GM18873 (cell line): ENCODE measurements around the gene AP5B1.
A peak's percentile ranks its signal among the peaks of the same experiment; 100 is the strongest.

Experiments
- ATAC-seq: cut with Tn5 transposase; IDR thresholded peaks from one replicate; pipeline ENCODE4 v1.9.1; 2021; ENCODE audit warnings: mild to moderate bottlenecking, moderate library complexity, moderate number of reproducible peaks; ENCODE audit not compliant: unreplicated experiment, low FRiP score

Gene AP5B1

GRCh38 chr11:65801153-65801987, 20.6 kb upstream of the AP5B1 start:
- no peak for ATAC-seq

DNA sequence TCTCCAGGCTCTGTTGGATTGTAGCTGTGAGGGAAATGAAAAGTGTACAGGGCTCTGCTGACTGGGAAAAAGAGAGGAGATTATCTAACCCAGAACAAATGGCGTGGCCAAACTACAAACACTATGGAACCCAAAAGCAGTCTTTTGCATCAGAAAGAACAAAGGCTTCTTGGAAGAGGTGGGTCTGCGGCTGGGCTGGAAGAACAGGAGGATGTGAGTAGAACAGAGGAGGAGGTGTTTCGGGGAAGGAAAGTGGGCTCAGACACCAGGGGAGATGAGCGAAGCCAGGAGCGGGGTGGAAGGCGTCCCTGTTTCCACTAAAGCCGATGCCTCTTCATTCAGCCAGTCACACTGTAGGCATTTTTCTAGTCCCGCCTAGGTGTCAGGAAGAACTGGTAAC, 18.1 kb upstream of the AP5B1 start:
- no peak for ATAC-seq

- ATAC-seq: no peak
These were observed 16.9 kb upstream of the AP5B1 start for GRCh38 chr11:65797711-65798110.

GRCh38 chr11:65796726-65797601, 16.2 kb upstream of the AP5B1 start:
- no peak for ATAC-seq

GRCh38 chr11:65794570-65795510, 14.1 kb upstream of the AP5B1 start:
- ATAC-seq: no peak

DNA sequence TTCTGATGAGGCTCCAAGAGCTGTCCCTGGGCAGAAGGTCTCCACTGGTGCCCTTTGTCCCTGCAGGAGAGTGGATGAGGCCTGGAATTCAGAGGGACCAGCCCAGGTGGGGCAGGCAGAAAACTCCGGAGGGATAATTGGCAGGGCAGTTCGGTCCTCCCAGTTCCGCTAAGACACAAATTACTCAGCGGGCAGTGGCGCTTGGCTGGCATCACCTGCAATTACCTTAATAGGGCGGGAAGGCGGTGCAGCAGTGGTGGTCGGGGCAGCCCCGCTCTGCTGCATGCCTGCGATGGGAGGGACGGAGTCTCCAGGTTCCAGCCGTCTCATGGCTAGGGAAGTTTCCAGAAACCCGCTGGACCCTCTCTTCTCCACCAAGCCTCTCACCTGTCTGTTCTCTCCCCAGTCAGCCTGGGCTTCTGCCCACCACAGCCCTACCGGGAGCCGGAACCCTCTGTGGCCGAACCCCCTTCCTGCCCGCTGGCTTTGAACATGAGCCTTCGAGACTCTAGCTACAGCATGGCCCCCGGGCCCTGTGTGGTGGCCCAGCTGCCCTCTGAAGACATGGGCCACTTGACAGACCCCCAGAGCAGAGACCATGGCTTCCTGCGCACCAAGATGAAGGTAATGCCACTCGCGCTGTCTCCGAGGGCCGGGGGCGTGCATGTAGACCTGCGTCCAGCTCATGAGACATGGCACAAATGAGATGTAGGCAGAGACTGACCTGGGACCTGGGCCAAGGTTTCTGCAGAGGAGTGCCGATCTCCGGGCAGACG, 13.0 kb upstream of the AP5B1 start:
- ATAC-seq: no peak

DNA sequence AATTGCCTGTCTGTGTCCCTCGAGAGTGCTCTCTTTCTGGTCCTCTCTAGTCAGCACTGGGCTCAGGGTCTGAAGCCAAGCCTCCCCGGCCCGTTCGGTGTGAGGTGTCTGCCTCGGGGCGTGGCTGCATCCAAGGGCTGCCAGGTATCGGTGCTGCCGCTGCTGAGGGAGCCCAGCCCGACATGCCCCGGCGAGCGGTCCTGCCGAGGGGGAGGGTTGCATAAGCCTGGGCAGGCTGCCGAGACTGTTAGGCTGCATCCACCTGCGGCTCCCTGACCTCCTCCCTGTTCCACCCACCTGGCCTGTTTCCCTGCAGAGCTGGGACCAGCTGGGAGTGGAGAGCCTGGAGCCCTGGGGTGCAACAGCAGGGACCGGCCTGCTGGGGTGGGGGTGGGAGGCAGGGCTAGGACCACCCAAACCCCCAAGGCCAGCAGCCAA, 12.4 kb upstream of the AP5B1 start:
- no peak for ATAC-seq

DNA sequence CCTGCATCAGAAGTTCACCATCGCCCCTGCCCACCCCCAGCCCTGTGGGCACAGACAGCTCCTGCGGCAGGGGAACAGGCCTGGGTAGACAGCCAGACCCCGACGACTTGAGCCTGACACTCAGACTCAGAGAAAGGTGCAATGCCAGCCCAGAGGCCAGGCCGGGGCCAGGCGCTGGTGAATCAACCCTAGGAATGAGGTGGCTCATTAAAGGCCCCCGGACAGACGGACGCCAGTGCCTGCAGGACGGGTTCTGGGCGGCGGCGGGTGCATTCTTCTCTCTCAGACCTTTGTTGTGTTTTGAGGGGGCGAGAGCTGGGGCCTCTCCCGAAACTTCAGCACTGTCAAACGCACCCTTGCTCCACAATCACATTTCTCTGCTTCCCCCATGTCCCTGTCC, 11.7 kb upstream of the AP5B1 start:
- ATAC-seq: no peak

DNA sequence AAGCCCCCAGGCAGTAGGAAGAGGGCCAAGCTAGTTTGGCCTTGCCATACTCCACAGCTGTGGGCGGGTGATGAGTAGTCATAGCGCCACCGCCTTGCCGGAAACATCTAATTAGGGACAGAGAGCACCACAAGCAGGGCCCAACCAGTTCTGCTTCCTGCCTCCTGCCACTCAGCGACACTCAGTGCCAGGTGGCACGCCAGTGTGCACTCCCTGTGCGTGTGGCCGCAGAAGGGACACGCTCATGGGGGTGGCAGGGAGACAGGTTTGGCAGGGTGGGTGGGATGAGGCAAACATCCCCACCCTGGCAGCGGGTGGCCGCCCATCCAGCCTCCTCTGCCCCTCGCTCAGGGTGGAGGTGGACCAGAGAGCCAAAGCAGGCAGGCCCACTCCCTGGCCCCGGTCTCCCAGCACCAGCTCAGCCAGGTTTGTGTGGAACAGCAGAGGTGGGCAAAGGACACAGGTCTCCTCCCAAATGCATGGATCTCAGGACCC, 11.0 kb upstream of the AP5B1 start:
- ATAC-seq: peak; percentile 83

DNA sequence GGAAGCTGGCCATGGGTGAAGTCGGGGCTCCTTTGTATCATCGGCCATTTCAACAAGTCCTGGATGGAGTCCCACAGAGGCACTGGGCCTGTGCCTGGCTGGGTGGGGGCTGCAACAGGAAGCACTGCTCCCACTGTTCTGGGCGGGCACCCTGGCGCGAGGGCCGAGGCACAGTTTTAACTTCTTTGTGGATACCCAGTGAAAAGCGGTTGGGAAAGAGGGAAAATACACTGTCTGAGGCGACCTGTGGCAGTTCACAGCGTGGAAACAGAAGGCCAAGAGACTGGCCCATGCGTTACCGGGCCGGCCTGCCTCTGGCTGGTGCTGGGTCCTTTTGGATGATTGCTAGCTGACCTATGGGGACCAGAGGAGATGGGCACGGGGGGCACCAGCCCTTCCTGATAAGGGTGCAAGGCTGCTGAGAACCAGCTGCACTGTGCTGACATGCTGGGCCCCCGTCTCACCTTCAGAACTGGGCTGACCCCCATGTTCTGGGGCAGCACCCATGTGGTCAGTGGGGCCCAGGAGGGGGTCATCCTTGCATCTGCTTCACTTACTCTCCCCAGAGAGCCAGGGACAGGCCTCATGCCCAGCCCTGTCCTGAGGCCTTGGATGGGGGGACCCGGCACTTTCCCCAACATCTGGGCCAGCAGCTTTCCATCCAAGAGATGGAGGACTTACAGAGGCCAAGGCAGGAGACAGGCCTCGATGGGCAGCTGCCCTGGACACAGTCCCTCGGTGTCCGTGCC, 10.3 kb upstream of the AP5B1 start:
- ATAC-seq: no peak

GRCh38 chr11:65790104-65790901, 9.5 kb upstream of the AP5B1 start:
- ATAC-seq: no peak

- no peak for ATAC-seq
These were observed 8.7 kb upstream of the AP5B1 start for GRCh38 chr11:65789230-65790103.

- no peak for ATAC-seq
These were observed 8.0 kb upstream of the AP5B1 start for GRCh38 chr11:65788821-65789220.

- ATAC-seq: no peak
These were observed 7.2 kb upstream of the AP5B1 start for GRCh38 chr11:65787649-65788622.

DNA sequence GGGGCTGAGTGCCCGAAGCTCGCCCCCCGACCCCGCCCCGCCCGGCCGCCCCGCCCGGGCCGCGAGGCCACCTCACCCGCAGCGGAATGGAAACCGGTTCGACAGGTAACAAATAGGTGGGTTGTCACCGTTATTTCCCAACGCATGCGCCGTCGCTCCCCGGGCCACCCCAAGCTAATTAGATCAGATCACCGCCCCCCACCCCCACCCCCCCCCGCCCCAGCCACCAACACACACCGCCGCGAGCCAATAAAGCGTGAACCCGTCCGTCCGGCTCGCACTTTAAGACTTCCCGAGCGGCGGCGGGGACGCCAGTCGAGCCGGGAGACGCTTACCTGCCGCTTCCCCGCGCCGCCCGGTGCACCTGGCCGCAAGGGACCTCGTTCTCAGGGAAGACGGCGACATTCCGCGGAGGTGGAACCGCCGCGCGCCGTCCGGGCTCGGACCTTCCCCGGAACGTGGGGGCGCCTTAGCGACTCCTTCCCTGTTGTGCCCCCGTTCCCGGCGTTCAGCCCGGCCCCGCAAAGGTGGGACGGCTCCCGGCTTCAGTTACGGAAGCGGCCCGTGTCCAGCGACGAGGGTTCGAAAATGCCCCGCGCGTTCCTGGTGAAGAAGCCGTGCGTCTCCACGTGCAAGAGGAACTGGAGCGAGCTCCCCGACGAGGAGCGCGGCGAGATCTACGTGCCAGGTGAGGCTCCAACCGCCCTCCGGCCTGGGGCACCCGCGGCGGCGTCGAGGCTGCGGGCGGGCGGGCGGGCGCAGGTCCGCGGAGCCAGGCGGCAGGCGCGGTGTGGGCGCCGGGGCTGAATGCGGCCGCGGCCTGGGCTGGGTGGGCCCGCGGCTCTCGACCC, 6.2 kb upstream of the AP5B1 start, which contains the start of gene OVOL1:
Gene OVOL1 (plus strand): TSS at position 278 of the 851 bp plus-strand sequence. CDS start 311 bp downstream, at position 589.
- ATAC-seq: no peak
